PC-9 (cell line): ENCODE data around the gene EFNA4. TPM values are rescaled to one million over a fixed set of nuclear protein-coding genes. Genes with fewer than 3 reads are reported as not detected.

Experiments used
- BruUV-seq: library from RNA; stranded (reverse); fragments of 400-500 nt; replicated peaks from 2 replicates; lab custom pipeline; 2021; lab: Mats Ljungman, UMichigan
- CTCF ChIA-PET: fragments of 300-600 bp; sonication (Branson Sonifier 250); formaldehyde crosslinking; loops from one replicate; lab custom pipeline; 2022; ENCODE audit warnings: antibody characterized with exemption; lab: Charles Lee
- POLR2A ChIA-PET: fragments of 300-600 bp; sonication (Branson Sonifier 250); formaldehyde crosslinking; loops from one replicate; lab custom pipeline; 2022; ENCODE audit warnings: antibody characterized with exemption; ENCODE audit not compliant: unreplicated experiment; lab: Charles Lee
- DNase-seq, 2 experiments: peaks; one replicate each; pipeline versions ENCODE4 v3.0.0 to v3.0.0-alpha.2; 2015 to 2022; ENCODE audit warnings: mixed read lengths in 1 of 2
- H2AFZ ChIP-seq: fragments of 200-600 bp; sonication (generic); 2 replicates; pipeline ENCODE4 v1.8.1; 2017; ENCODE audit warnings: antibody characterized with exemption
- H3F3A ChIP-seq: fragments of 200-600 bp; sonication (generic); 2 replicates; pipeline ENCODE4 v1.8.1; 2017; ENCODE audit warnings: antibody characterized with exemption, mild to moderate bottlenecking, low read depth; ENCODE audit not compliant: insufficient read depth
- H3K27ac ChIP-seq: fragments of 200-600 bp; sonication (generic); 2 replicates; pipeline ENCODE4 v1.6.1; 2016; ENCODE audit warnings: mixed run types
- H3K27me3 ChIP-seq: fragments of 200-600 bp; sonication (generic); 2 replicates; pipeline ENCODE4 v1.6.1; 2016; ENCODE audit warnings: low read depth, mixed run types; ENCODE audit not compliant: insufficient read depth
- H3K36me3 ChIP-seq: fragments of 200-600 bp; sonication (generic); 2 replicates; pipeline ENCODE4 v1.6.1; 2016; ENCODE audit warnings: low read depth, mixed run types
- H3K4me1 ChIP-seq: fragments of 200-600 bp; sonication (generic); replicated peaks from 2 replicates; pipeline ENCODE4 v1.6.1; 2016; ENCODE audit warnings: mixed run types; ENCODE audit not compliant: insufficient read depth
- H3K4me2 ChIP-seq: fragments of 200-600 bp; sonication (generic); 2 replicates; pipeline ENCODE4 v1.6.1; 2017; ENCODE audit warnings: mixed run types
- H3K4me3 ChIP-seq: fragments of 200-600 bp; sonication (generic); 2 replicates; pipeline ENCODE4 v1.6.1; 2016; ENCODE audit warnings: mixed run types
- H3K79me2 ChIP-seq: fragments of 200-600 bp; sonication (generic); 2 replicates; pipeline ENCODE4 v1.6.1; 2017; ENCODE audit warnings: low read depth, mixed run types
- H3K9me2 ChIP-seq: fragments of 200-600 bp; sonication (generic); 2 replicates; pipeline ENCODE4 v1.8.1; 2017; ENCODE audit warnings: mild to moderate bottlenecking; ENCODE audit not compliant: insufficient read depth
- H3K9me3 ChIP-seq: fragments of 200-600 bp; sonication (generic); 2 replicates; pipeline ENCODE4 v1.8.1; 2016; ENCODE audit warnings: low read depth; ENCODE audit not compliant: insufficient read depth
- H4K20me1 ChIP-seq: fragments of 200-600 bp; sonication (generic); 2 replicates; pipeline ENCODE4 v1.8.1; 2017; ENCODE audit not compliant: insufficient read depth
- EZH2 ChIP-seq: fragments of 200-600 bp; sonication (generic); IDR thresholded peaks from 2 replicates; pipeline ENCODE4 v1.8.0; 2017; ENCODE audit warnings: antibody characterized with exemption, low read depth
- intact Hi-C: fragments of 100-400 bp; cut with micrococcal nuclease; formaldehyde crosslinking; loops from one replicate; pipeline ENCODE4 v1.10.0; 2022; ENCODE audit not compliant: unreplicated experiment
- total RNA-seq: library from RNA; stranded (reverse); gene quantifications from 2 replicates; pipeline ENCODE4 v1.2.3, GENCODE V29; 2021
- TF ChIP-seq, protein P1 (sequence below): fragments of 200-600 bp; sonication (generic); conservative IDR thresholded peaks from 2 replicates; pipeline ENCODE4 v1.6.1; 2017; ENCODE audit warnings: mixed run types, antibody characterized with exemption, mild to moderate bottlenecking, moderate library complexity

Gene EFNA4
- total RNA-seq, 1 experiment from 2014 or later = 14.0 TPM

DNA sequence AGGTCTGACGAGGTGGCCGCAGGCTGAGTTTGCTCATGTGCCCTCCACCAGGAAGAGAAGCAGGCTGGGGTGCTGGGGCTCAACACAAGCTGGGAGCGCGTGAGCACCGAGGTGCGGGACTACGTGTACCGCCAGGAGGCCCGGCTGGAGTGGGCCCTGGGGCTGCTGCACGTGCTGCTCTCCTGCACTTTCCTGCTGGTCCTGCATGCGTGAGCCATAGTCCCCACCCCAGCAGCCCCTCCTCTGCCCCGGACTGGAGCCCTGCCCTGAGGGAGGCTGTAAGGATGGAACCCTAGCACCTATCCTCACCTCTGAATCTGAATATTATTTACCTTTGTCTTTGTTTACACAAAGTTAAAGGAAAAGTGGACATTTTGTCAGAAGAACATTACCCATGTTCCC, 20.2 kb upstream of the EFNA4 start:
- H4K20me1 ChIP-seq = no peaks in the 10 kb centered on the region
- H3K4me2 ChIP-seq = no peak overlapping the region
- H3K27me3 ChIP-seq = no peaks in the 10 kb centered on the region
- no TSS peak for BruUV-seq
- DNase-seq = no peak
- H3K4me3 ChIP-seq = no peak overlapping the region
- H3K79me2 ChIP-seq = no peaks in the 10 kb centered on the region
- H2AFZ ChIP-seq = no peak overlapping the region
- TF ChIP-seq, protein P1, sequence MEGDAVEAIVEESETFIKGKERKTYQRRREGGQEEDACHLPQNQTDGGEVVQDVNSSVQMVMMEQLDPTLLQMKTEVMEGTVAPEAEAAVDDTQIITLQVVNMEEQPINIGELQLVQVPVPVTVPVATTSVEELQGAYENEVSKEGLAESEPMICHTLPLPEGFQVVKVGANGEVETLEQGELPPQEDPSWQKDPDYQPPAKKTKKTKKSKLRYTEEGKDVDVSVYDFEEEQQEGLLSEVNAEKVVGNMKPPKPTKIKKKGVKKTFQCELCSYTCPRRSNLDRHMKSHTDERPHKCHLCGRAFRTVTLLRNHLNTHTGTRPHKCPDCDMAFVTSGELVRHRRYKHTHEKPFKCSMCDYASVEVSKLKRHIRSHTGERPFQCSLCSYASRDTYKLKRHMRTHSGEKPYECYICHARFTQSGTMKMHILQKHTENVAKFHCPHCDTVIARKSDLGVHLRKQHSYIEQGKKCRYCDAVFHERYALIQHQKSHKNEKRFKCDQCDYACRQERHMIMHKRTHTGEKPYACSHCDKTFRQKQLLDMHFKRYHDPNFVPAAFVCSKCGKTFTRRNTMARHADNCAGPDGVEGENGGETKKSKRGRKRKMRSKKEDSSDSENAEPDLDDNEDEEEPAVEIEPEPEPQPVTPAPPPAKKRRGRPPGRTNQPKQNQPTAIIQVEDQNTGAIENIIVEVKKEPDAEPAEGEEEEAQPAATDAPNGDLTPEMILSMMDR = no peak
- no peak for TF ChIP-seq EZH2
- intact Hi-C loops = no loop called here
- ChIA-PET CTCF (interaction anchor here (1.8 kb wide), 1 partner anchor 42 kb away, joined by 5 read pairs; no protein-coding TSS in a partner anchor), POLR2A (interaction anchor here (0.5 kb wide), 1 partner anchor 73 kb away, joined by 3 read pairs; the partner anchor contains the start of gene SHC1)
- H3K36me3 ChIP-seq = no peaks in the 10 kb centered on the region
- H3F3A ChIP-seq = peaks cover 15% of the 10 kb centered on the region
- no peaks in the 10 kb centered on the region for H3K9me3 ChIP-seq
- H3K27ac ChIP-seq = no peak overlapping the region
- H3K9me2 ChIP-seq = no peaks in the 10 kb centered on the region
- peaks cover 26% of the 10 kb centered on the region for H3K4me1 ChIP-seq

DNA sequence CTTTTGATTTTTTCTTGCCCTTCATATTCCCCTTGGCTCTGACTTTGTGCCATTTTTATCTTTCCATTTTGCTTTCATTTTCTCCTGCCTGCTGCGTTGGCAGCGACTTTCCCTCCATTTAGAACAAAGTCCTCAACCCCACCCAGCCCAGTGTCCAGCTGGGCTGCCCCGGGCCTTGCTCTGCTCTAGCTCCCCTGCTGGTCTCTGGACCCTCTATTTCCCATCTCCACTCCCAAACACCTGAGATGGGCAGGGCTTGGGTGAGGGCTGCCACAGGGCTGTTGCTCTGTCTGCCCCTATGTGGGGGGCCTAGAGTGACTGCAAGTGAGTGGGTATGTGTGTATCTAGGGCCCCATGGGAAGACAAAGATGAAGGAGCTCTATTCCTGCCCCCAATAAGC, 19.7 kb upstream of the EFNA4 start:
- intact Hi-C loops = loop anchor here (2.0 kb wide), 2 partner anchors 27 to 41 kb away; no protein-coding TSS in a partner anchor

DNA sequence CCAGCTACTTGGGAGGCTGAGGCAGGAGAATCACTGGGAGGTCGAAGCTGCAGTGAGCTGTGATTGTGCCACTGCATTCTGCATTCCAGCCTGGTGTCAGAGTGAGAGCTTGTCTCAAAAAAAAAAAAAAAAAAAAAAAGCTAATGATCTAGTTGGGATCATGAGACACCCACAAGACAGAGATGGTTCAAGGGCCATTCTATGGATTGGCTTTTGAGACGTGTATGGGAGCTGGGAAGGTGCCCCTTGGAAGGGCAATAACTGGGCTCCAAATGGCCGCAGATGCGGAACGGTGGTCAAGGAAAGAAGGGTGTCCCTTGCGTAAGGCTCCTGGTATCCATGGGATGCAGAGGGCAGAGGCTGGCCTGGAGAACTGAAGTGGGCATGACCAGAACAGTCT, 19.2 kb upstream of the EFNA4 start:
- POLR2A ChIA-PET = interaction anchor here (0.6 to 0.7 kb wide), 2 partner anchors 22 to 23 kb away, joined by 3 to 5 read pairs; no protein-coding TSS in a partner anchor
- CTCF ChIA-PET = interaction anchor here (0.6 to 1.8 kb wide), 8 partner anchors 17 to 1556 kb away, joined by 3 to 8 read pairs (median 4); partner anchors contain the start of gene PBXIP1
- H3K4me1 ChIP-seq = peaks cover 20% of the 10 kb centered on the region

More for the DNA sequence above, 19.7 kb upstream of the EFNA4 start:
- no peak overlapping the region for H3K4me2 ChIP-seq
- no peaks in the 10 kb centered on the region for H3K27me3 ChIP-seq
- no peaks in the 10 kb centered on the region for H4K20me1 ChIP-seq
- H3K79me2 ChIP-seq = no peaks in the 10 kb centered on the region
- H3K4me3 ChIP-seq = no peak overlapping the region
- H3F3A ChIP-seq = peaks cover 10% of the 10 kb centered on the region
- no peaks in the 10 kb centered on the region for H3K9me2 ChIP-seq
- BruUV-seq = no TSS peak
- no peaks in the 10 kb centered on the region for H3K36me3 ChIP-seq
- CTCF ChIA-PET = interaction anchor here (1.2 to 1.8 kb wide), 3 partner anchors 22 to 88 kb away, joined by 4 to 8 read pairs (median 5); partner anchors contain the start of gene PBXIP1
- no peaks in the 10 kb centered on the region for H3K9me3 ChIP-seq
- H3K27ac ChIP-seq = no peak overlapping the region
- peaks cover 21% of the 10 kb centered on the region for H3K4me1 ChIP-seq
- no peak for TF ChIP-seq EZH2
- TF ChIP-seq, protein P1 = no peak
- POLR2A ChIA-PET = interaction anchor here (0.5 to 0.6 kb wide), 2 partner anchors 21 to 73 kb away, joined by 3 read pairs; partner anchors contain the start of gene SHC1
- no peak for DNase-seq
- no peak overlapping the region for H2AFZ ChIP-seq

More for the DNA sequence above, 19.2 kb upstream of the EFNA4 start:
- intact Hi-C loops = loop anchor here (2.0 kb wide), 2 partner anchors 28 to 40 kb away; no protein-coding TSS in a partner anchor
- Histone ChIP-seq H3K9me3 (no peaks in the 10 kb centered on the region), H2AFZ (no peak overlapping the region), H3F3A (peaks cover 5% of the 10 kb centered on the region), H3K4me3 (no peak overlapping the region), H3K27me3 (no peaks in the 10 kb centered on the region), H3K27ac (no peak overlapping the region), H3K4me2 (peak overlapping the region; percentile 22; the same call in 1 of the 2 replicates), H3K36me3 (no peaks in the 10 kb centered on the region), H4K20me1 (no peaks in the 10 kb centered on the region), H3K9me2 (no peaks in the 10 kb centered on the region), H3K79me2 (no peaks in the 10 kb centered on the region)
- no TSS peak for BruUV-seq
- no peak for DNase-seq
- no peak for TF ChIP-seq EZH2
- TF ChIP-seq, protein P1 = no peak
